Activated CD4-positive, alpha-beta T cell treated with anti-CD3 and anti-CD28 coated beads, Interleukin-2, amount 50 U/mL, for 24 hours (primary cell): Measurements from ENCODE around the gene NDUFS7.

Source experiments
- DNase-seq, 2 donors: peaks; one replicate each; pipeline ENCODE4 v3.0.0-alpha.2; 2020; ENCODE audit warnings: low read depth in 1 of 2, low spot score in 1 of 2

The NDUFS7 gene

DNA sequence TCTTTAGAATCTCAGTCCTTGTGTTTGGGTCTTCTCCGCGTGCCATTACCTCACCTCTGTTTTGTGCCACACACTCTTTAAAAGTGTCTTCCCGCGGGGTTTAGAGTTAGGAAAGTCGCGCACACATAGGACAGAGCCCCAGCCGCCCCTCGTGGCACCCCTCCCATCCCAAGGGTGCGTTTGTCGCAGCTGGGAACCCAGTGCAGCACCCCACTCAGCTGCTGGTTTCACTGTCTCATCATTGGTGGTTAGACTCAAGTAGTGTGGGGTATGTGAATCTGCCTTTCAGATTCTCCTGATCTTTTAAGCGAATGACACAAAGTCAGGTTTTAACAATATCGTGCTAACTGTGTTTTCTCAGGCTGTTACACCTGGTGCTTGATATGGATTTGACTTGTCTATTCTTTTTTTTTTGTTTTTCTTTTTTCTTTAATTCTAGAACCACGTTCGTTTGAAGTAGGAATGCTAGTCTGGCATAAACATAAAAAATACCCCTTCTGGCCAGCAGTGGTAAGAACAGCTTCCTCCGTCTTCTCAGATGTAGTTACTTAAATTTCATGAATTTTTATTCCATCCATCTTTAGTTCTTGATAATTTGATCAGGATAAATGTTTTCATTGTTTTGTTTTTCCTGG lies 19.5 kb upstream of the NDUFS7 start:
- no peak for DNase-seq

DNA sequence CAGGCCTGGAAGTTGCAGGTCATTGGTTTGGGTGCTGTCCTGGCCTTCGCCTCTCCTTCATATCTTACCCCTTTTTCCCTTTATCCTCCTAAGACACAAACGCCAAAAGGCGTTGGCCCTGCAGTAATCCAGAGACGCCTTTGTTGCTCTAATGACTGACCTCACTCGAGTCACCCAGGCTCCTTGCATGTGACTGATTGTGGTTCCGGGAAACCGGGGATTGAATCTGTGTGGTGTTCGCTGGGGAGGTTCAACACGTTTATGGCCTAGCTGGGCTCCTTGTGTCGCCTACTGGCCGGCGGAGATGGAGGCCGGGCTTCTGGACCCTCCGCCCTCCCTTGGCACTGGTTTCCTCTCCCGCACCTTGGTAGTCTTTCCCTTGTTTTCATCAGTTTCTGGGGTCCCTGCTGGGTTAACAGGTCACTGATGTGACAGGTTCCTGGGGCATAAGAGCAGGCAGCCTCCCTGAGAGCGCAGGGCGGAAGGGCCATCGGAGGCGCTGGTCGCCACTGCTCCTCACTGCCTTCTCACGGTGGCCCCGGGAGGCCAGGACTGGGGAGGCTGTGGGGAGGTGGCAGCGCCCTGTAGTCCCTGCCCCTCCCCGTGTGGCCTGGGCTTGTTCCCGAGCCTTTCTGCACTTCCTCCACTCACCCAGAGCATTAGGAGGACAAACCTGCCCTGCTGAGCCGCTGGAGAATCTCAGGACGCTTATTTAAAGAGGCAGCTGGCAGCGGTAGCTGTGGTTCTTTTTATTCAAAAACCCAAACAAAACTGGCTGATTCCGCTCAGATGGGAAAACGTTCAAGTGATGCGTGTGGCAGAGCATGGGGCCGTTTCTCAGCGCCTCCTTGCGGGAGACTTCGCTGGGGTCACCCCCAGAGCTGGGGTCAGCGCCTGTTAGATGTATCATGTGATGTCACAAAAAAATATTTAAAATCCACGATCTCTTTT lies 18.1 kb upstream of the NDUFS7 start:
- DNase-seq: no peak

GRCh38 chr19:1366296-1366695 lies 17.4 kb upstream of the NDUFS7 start:
- DNase-seq: no peak

DNA sequence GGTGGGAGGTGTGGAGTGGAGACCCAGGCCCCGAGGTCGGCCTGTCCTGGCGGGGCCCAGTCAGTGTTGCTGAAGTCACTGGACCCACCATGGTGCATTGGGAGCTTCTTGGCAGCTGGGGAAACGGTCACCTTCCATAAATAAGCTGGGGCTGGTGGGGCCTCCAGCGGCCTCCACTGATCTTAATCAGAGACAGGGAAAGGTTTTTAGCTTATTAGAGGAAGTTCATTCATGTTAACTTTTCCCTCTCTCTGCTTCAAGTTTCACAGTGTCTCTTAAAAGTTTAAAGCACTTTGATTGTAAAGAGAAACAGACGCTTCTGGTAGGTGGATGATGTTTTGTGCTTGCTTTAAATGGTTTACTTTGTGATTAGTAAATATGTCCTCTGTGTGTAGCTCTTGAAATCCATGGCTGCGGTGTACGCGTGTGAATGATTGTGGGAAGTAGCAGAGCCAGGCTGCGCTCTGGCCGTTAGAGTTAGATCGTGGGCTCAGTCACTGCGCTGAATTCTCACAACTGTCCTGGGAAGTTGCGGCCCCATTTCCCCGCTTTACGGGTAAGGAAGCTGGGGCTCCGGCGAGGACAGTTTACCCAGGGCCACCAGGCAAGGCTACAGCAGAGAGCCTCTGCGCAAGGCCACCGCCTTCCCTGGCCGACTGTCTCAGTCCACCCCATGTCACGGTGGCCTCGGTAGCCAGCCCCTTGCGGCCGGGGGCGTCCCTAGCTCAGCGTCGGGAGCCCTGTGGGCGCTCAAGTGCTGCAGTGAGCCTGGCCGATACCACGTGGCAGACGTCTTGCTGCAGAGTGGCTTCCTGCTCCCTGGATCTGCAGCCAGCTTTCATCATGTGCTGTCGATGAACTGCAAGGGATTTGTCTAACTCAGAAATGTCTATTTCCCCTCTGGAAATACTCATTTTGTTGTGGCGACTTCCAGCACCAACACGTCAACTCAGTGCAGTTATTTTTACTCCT lies 16.5 kb upstream of the NDUFS7 start:
- no peak for DNase-seq

DNA sequence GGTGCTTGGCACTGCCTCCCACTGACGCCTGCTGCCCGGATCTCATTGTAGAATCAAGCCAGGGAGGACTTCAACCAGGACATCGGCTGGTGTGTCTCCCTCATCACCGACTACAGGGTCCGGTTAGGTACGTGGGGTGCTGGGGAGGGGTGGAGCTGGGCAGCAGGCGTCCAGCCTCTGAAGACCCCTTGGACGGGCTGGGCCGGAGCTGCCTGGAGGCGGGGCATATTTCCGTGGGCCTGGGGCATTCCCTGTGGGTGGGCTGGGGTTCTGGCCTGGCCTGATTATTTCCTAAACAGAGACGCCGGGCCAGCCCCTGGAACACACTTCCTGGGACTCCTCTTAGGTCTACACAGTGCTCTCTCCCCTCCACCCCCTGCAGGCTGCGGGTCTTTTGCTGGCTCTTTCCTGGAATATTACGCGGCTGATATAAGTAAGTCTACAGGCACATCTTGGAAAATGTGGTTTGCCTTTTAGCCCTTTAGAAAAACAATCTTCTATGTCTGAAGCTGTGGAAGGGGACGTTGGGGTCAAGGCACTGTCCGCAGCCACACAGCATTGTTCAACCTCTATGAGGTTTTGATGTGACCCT lies 14.4 kb upstream of the NDUFS7 start:
- no peak for DNase-seq

- DNase-seq: no peak
Measured at GRCh38 chr19:1370579-1371361, 12.9 kb upstream of the NDUFS7 start.

DNA sequence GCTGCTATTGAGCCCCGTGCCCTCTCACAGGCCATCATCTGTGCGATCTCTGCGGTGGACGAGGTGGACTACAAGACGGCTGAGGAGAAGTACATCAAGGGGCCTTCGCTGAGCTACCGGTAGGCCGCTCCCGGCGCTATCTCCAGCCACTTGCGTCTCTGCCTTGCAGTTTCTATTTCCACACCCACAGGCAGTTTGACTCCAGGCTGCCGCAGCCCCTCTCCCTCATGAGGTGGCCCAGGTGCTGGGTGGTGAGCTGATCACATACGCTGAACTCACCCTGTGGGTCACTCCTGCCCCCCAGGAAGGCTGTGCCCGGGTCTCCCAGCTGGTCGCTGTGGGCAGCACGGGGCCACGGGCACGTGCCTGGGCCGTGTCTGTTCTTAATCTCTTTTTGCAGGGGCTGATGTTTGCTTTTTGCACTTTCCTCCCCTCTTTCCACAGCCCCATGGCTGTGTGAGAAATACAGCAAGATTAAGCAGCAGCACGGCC lies 10.6 kb upstream of the NDUFS7 start:
- no peak for DNase-seq

DNA sequence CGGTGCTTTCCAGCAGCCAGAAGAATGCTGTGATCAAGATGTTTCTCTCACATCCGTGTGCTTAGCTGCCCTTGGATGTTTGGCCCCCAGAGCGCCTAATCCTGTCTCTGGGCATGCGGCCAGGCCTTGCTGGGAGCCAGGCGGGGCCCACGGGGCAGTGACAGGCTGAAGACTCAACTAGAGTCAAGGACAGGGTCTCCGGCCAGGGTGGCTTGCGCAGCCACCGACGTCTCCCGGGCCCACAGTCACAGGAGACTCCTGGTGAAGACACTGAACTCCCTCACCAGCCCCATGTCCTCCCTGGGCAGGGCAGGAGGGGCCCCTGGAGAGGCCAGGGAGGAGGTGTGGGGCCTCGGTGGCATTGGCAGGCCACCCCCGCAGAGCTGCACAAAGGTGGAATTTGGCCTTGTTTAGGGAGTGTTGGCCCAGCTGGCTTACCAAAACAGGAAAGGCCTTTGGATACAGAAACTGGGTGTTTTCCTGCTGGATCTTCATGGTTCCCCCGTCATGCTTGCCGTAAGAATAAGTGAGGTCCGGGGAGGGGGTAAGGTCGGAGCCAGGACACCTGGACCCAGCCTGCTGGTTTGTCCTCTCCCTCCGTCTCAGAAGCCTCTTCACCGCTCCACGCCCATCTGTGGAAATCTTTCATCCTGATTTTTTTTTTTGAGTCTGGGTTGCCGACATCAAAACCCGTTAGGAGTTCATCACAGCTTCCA lies 10.0 kb upstream of the NDUFS7 start:
- no peak for DNase-seq

DNA sequence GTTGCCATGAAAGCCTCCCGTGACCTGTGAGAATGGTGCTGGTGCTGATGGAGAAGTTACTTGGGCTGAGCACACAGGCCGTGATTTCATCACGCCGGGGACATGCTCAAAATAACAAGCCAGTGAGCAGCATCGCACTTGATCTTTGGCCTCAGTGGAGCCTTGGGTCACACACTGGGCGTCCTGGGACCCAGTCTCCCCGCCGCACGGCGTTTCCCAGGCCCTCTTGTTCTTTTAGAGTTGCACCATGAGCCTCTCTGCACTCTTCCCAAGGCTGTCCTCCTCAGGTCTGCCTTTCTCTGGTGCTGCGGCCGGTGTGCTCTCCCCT lies 9.5 kb upstream of the NDUFS7 start:
- no peak for DNase-seq

- DNase-seq: no peak
Measured at GRCh38 chr19:1376415-1376805, 7.3 kb upstream of the NDUFS7 start.

DNA sequence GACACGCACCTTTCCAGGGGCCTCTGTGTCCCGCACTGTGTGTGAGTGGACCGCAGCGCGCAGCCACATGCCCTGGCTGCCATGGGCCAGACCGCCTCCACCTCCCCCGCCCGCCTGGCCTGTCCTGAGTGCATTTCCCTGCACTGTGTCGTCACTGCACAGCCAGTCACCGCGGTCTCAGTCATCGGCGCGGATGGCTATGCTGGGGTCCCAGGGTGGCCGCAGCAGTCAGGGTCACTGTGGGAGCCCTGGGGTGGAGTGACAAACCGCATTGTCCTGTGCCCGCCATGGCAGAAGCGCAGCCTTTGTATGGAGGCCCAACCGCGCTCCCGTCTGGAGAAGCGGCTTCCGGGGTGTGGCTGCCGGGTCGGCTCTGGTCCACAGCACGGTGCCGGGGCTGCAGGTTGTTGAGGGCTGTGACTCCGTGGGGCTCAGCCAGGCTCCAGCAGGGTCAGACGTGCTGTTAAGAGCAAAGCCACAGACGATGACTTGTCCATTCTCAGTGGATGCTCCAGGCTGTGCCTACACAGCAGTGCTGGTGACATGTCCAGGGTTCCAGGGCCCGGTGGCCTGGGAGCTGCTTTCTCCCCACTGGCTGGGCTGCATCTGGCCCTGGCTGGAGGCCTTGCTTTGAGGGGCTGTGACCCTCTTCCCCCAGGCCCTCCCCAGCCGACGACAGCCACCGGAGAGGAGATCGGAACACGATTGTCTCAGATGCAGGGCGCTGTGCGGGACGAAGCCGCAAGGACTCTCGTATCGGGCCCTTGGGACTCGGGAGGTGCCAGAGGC lies 6.3 kb upstream of the NDUFS7 start:
- DNase-seq: no peak

- DNase-seq: no peak
Measured at GRCh38 chr19:1377965-1378785, 5.5 kb upstream of the NDUFS7 start.

- DNase-seq: no peak
Measured at GRCh38 chr19:1379126-1379905, 4.4 kb upstream of the NDUFS7 start.

- no peak for DNase-seq
Measured at GRCh38 chr19:1379961-1380489, 3.7 kb upstream of the NDUFS7 start.

GRCh38 chr19:1382250-1382649 lies 1.5 kb upstream of the NDUFS7 start:
- no peak for DNase-seq

GRCh38 chr19:1383017-1383311 lies 743 bp upstream of the NDUFS7 start:
- no peak for DNase-seq

DNA sequence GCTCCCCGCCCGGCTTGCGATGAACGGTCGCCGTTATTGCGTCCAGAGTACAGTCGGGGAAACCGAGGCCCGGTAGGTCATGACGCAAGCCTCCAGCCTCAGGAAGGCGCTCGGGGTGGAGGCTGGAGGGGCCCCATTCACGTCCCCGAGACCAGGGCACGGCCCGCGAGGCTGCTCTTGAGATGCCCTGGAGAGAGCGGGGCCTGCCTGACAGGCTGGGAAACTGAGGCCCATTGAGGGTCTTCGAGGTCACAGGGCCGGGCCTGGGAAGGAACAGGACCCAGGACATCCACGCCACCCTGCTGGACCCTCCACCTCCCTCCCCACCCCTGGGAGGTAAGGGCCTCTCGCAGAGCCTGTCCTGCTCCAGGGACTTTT lies 367 bp downstream of the NDUFS7 start:
- DNase-seq: no peak
